Esophagus squamous epithelium (tissue), 4 donors: ENCODE measurements around the gene PRKCQ.
"Not testable (repeated sequence)": the region's sequence is repeated elsewhere in the genome, so short reads cannot be mapped to it uniquely, and the experiment has no call there.

ENCODE experiments used
- POLR2A ChIP-seq, 4 donors: fragments of 450-650 bp; IDR thresholded peaks; one replicate each; pipeline ENCODE4 v1.6.1; 2017; ENCODE audit warnings: antibody characterized with exemption in 4 of 4, mild to moderate bottlenecking in 4 of 4, moderate library complexity in 3 of 4
- TF ChIP-seq, protein P1 (sequence below), 6 experiments: fragments of 450-650 bp in 4 of 6; fragments of 200-600 bp in 2 of 6; sonication (generic) in 2 of 6; IDR thresholded peaks; one replicate each; pipeline ENCODE4 v1.5.1; 2016 to 2019; ENCODE audit warnings: antibody characterized with exemption in 6 of 6, mild to moderate bottlenecking in 4 of 6, moderate library complexity in 4 of 6

DNA sequence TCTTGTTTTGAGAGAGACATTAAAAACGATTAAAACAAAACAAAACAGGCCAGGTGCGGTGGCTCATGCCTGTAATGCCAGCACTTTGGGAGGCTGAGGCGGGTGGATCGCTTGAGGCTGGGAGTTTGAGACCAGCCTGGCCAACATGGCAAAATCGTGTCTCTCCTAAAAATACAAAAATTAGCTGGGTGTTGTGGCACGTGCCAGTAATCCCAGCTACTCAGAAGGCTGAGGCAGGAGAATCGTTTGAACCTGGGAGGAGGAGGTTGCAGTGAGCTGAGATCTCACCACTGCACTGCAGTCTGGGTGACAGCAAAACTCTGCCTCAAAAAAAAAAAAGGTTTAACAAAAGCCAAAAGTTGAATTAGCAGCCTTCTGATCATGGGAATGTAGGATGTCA lies 1.1 kb upstream of the PRKCQ start:
- TF ChIP-seq, protein P1, sequence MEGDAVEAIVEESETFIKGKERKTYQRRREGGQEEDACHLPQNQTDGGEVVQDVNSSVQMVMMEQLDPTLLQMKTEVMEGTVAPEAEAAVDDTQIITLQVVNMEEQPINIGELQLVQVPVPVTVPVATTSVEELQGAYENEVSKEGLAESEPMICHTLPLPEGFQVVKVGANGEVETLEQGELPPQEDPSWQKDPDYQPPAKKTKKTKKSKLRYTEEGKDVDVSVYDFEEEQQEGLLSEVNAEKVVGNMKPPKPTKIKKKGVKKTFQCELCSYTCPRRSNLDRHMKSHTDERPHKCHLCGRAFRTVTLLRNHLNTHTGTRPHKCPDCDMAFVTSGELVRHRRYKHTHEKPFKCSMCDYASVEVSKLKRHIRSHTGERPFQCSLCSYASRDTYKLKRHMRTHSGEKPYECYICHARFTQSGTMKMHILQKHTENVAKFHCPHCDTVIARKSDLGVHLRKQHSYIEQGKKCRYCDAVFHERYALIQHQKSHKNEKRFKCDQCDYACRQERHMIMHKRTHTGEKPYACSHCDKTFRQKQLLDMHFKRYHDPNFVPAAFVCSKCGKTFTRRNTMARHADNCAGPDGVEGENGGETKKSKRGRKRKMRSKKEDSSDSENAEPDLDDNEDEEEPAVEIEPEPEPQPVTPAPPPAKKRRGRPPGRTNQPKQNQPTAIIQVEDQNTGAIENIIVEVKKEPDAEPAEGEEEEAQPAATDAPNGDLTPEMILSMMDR (IDR thresholded peaks at IDR 0.05), result not testable (repeated sequence)
- not testable (repeated sequence) for TF ChIP-seq POLR2A (IDR thresholded peaks at IDR 0.05)
